ENCODE data around the gene ACTR8. TPM values are rescaled to one million over a fixed set of nuclear protein-coding genes. Genes with fewer than 3 reads are reported as not detected.
"Not testable (repeated sequence)": the region's sequence is repeated elsewhere in the genome, so short reads cannot be mapped to it uniquely, and the experiment has no call there.

ACTR8 gene, protein sequence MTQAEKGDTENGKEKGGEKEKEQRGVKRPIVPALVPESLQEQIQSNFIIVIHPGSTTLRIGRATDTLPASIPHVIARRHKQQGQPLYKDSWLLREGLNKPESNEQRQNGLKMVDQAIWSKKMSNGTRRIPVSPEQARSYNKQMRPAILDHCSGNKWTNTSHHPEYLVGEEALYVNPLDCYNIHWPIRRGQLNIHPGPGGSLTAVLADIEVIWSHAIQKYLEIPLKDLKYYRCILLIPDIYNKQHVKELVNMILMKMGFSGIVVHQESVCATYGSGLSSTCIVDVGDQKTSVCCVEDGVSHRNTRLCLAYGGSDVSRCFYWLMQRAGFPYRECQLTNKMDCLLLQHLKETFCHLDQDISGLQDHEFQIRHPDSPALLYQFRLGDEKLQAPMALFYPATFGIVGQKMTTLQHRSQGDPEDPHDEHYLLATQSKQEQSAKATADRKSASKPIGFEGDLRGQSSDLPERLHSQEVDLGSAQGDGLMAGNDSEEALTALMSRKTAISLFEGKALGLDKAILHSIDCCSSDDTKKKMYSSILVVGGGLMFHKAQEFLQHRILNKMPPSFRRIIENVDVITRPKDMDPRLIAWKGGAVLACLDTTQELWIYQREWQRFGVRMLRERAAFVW
- 10 to 100 TPM; 13.7 to 14.3 TPM for total RNA-seq
- 16.4 TPM for polyA plus RNA-seq (2013, experiment 1 of 2)
- 25.4 TPM for polyA plus RNA-seq (2013, experiment 2 of 2)
- total RNA-seq: 8.5 to 73.5 (median 49.5) reads per million in 172 experiments

- intact Hi-C loops (cut with DNase I, micrococcal nuclease): loop anchor here in 1 of 2 experiments (1.0 to 10.0 kb wide), 4 partner anchors 8 to 757 kb away; partner anchors contain the start of gene TKT
- POLR2A ChIA-PET: interaction anchor here (1.2 to 4.7 kb wide), 2 partner anchors 10 to 535 kb away, joined by 4 to 53 read pairs; partner anchors contain the start of genes DCP1A and SELENOK
- peak within 1 kb of the TSS; percentile 93 for H3K27ac Mint-ChIP-seq
Observed at GRCh38 chr3:53881691-53882593, at the start of gene ACTR8. Gene ACTR8, minus strand, starts transcription at chr3:53882152. Its CDS starts 51 bp downstream, at chr3:53882101.

GRCh38 chr3:53927208-53927872 is 45.4 kb upstream of the ACTR8 start:
- DNase-seq; H3K27ac Mint-ChIP-seq; H3K4me1 Mint-ChIP-seq (ENCODE audit: low read depth); POLR2A ChIA-PET; H3K27ac ChIP-seq (ENCODE audit: low read depth in 1 of 2, low read length in 2 of 2); H3K4me3 ChIP-seq (ENCODE audit: low read length); H3K9me3 ChIP-seq (ENCODE audit: control insufficient read depth in 1 of 2, insufficient read depth in 1 of 2, low read length in 2 of 2); CTCF ChIA-PET; H3K27me3 ChIP-seq (ENCODE audit: control insufficient read depth in 1 of 2, insufficient read depth in 2 of 2, low read length in 2 of 2); H3K4me3 Mint-ChIP-seq; H3K9me3 Mint-ChIP-seq; H3K36me3 Mint-ChIP-seq (ENCODE audit: low read depth); H3K36me3 ChIP-seq (ENCODE audit: insufficient read depth, low read length); ATAC-seq (ENCODE audit: poor library complexity); H3K4me1 ChIP-seq (ENCODE audit: insufficient read depth, low read length): not testable (repeated sequence)
- H3K27me3 Mint-ChIP-seq: peaks cover 32% of the 10 kb centered on the region
- intact Hi-C loops (cut with DNase I, micrococcal nuclease): loop anchor here in 1 of 2 experiments (10.0 kb wide), 1 partner anchor 253 kb away; no protein-coding TSS in a partner anchor

More at GRCh38 chr3:53881691-53882593, at the start of gene ACTR8:
- H3K27ac ChIP-seq (ENCODE audit: low read depth in 1 of 2, low read length in 2 of 2): peak within 1 kb of the TSS; percentile 65 to 78
- peaks cover 62% of the 10 kb centered on the region for H3K36me3 ChIP-seq (ENCODE audit: insufficient read depth, low read length)
- Mint-ChIP-seq H3K4me3 (peak within 1 kb of the TSS; percentile 100), H3K36me3 (ENCODE audit: low read depth) (peaks cover 78% of the 10 kb centered on the region), H3K27me3 (no peaks in the 10 kb centered on the region), H3K9me3 (no peaks in the 10 kb centered on the region), H3K4me1 (ENCODE audit: low read depth) (peaks cover 44% of the 10 kb centered on the region)
- TF ChIP-seq CTCF (IDR thresholded peaks at IDR 0.05): no peak
- CTCF ChIA-PET: interaction anchor here (1.2 kb wide), 1 partner anchor 8 kb away, joined by 3 read pairs; no protein-coding TSS in a partner anchor
- no peaks in the 10 kb centered on the region for H3K9me3 ChIP-seq (ENCODE audit: control insufficient read depth in 1 of 2, insufficient read depth in 1 of 2, low read length in 2 of 2)
- DNase-seq (peak; percentile 73 to 91 (median 83)), ATAC-seq (ENCODE audit: poor library complexity) (peak; percentile 88)
- no peaks in the 10 kb centered on the region for H3K27me3 ChIP-seq (ENCODE audit: control insufficient read depth in 1 of 2, insufficient read depth in 2 of 2, low read length in 2 of 2)
- H3K4me1 ChIP-seq (ENCODE audit: insufficient read depth, low read length): peaks cover 21% of the 10 kb centered on the region
- H3K4me3 ChIP-seq (ENCODE audit: low read length): peak within 1 kb of the TSS; percentile 82

GRCh38 chr3:53921296-53921695 is 39.3 kb upstream of the ACTR8 start:
- DNase-seq: peak in 3 of 14 experiments; percentile 19 to 49 (median 34)
- CTCF ChIA-PET: no interaction called here

More at GRCh38 chr3:53921296-53921695, 39.3 kb upstream of the ACTR8 start:
- H3K4me3 ChIP-seq (ENCODE audit: low read length): no peak overlapping the region
- peaks cover 37% of the 10 kb centered on the region for H3K27me3 Mint-ChIP-seq
- H3K4me3 Mint-ChIP-seq: no peak overlapping the region
- no peaks in the 10 kb centered on the region for H3K4me1 ChIP-seq (ENCODE audit: insufficient read depth, low read length)
- intact Hi-C loops (cut with DNase I, micrococcal nuclease): loop anchor here in 1 of 2 experiments (10.0 kb wide), 1 partner anchor 246 kb away; no protein-coding TSS in a partner anchor
- H3K36me3 ChIP-seq (ENCODE audit: insufficient read depth, low read length): no peaks in the 10 kb centered on the region
- H3K27ac Mint-ChIP-seq: no peak overlapping the region
- no peak for ATAC-seq (ENCODE audit: poor library complexity)
- POLR2A ChIA-PET: no interaction called here
- H3K4me1 Mint-ChIP-seq (ENCODE audit: low read depth): no peaks in the 10 kb centered on the region
- H3K27ac ChIP-seq (ENCODE audit: low read depth in 1 of 2, low read length in 2 of 2): no peak overlapping the region
- no peaks in the 10 kb centered on the region for H3K9me3 Mint-ChIP-seq
- no peaks in the 10 kb centered on the region for H3K9me3 ChIP-seq (ENCODE audit: control insufficient read depth in 1 of 2, insufficient read depth in 1 of 2, low read length in 2 of 2)
- H3K27me3 ChIP-seq (ENCODE audit: control insufficient read depth in 1 of 2, insufficient read depth in 2 of 2, low read length in 2 of 2): peaks cover 3 to 6% of the 10 kb centered on the region in 2 experiments
- no peaks in the 10 kb centered on the region for H3K36me3 Mint-ChIP-seq (ENCODE audit: low read depth)
- no peak for TF ChIP-seq CTCF (IDR thresholded peaks at IDR 0.05)

All from CD4-positive, alpha-beta T cell (primary cell).